Peyer's patch (tissue), 4 donors: ENCODE data around the gene ADCY3. TPM values are rescaled to one million over a fixed set of nuclear protein-coding genes. Genes with fewer than 3 reads are reported as not detected.

Source experiments
- DNase-seq, 3 donors: peaks; one replicate each; pipeline ENCODE4 v3.0.0-alpha.2; 2017 to 2019
- H3K27ac ChIP-seq, 4 donors: fragments of 200-600 bp; sonication (generic); one replicate each; pipeline ENCODE4 v1.5.1; 2016 to 2019
- H3K27me3 ChIP-seq, 2 donors: fragments of 200-600 bp; sonication (generic); one replicate each; pipeline ENCODE4 v1.5.1; 2019
- H3K36me3 ChIP-seq, 3 donors: fragments of 200-600 bp; sonication (generic); one replicate each; pipeline ENCODE4 v1.5.1; 2016 to 2019
- H3K4me1 ChIP-seq, 4 donors: fragments of 200-600 bp; sonication (generic); one replicate each; pipeline ENCODE4 v1.5.1; 2016 to 2019
- H3K4me3 ChIP-seq, 4 donors: fragments of 200-600 bp; sonication (generic); 1 replicate in 3 of 4; 2 replicates in 1 of 4; pipeline ENCODE4 v1.5.1; 2016 to 2019; ENCODE audit warnings: mild to moderate bottlenecking in 1 of 4
- H3K9me3 ChIP-seq, 4 donors: fragments of 200-600 bp; sonication (generic); one replicate each; pipeline ENCODE4 v1.5.1; 2016 to 2019; ENCODE audit warnings: mild to moderate bottlenecking in 1 of 4
- POLR2A ChIP-seq, 2 donors: fragments of 450-650 bp; IDR thresholded peaks; one replicate each; pipeline ENCODE4 v1.5.1; 2017; ENCODE audit warnings: antibody characterized with exemption in 2 of 2, mild to moderate bottlenecking in 2 of 2, moderate library complexity in 2 of 2
- total RNA-seq, 4 donors: library from RNA; depleted of rRNA; stranded (reverse); fragments of >200 nt; gene quantifications; one replicate each; pipeline ENCODE4 v1.1.0, GENCODE V29; 2016
- TF ChIP-seq, protein P1 (sequence below), 6 experiments: fragments of 450-650 bp in 4 of 6; fragments of 200-600 bp in 2 of 6; sonication (generic) in 1 of 6; IDR thresholded peaks; one replicate each; pipeline ENCODE4 v1.5.1; 2017 to 2019; ENCODE audit warnings: antibody characterized with exemption in 6 of 6, mild to moderate bottlenecking in 3 of 6, moderate library complexity in 1 of 6

The ADCY3 gene
- total RNA-seq, 4 donors from 2014 or later = 23.6 to 195 (median 56.4) TPM

DNA sequence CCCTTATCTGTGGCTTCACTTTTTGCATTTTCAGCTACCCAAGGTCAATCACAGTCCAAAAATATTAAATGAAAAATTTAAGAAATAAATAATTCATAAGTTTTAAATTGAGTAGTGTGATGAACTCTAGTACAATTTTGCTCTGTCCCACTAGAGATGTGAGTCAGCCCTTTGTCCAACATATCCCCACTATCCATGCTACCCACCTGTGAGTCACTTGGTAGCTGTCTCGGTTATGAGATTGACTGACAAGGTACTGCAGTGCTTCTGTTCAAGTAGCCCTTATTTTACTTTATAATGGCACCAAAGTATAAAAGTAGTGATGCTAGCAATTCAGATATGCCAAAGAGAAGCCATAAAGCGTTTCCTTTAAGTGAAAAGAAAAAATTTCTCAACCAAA lies 28.8 kb downstream of the ADCY3 start:
- Histone ChIP-seq H3K9me3 (peaks cover 0 to 10% (median 0%) of the 10 kb centered on the region in 4 donors), H3K4me3 (no peak overlapping the region), H3K4me1 (no peaks in the 10 kb centered on the region), H3K27ac (no peak overlapping the region), H3K36me3 (no peaks in the 10 kb centered on the region), H3K27me3 (no peaks in the 10 kb centered on the region)
- DNase-seq = no peak
- no peak for TF ChIP-seq POLR2A (IDR thresholded peaks at IDR 0.05)
- TF ChIP-seq, protein P1, sequence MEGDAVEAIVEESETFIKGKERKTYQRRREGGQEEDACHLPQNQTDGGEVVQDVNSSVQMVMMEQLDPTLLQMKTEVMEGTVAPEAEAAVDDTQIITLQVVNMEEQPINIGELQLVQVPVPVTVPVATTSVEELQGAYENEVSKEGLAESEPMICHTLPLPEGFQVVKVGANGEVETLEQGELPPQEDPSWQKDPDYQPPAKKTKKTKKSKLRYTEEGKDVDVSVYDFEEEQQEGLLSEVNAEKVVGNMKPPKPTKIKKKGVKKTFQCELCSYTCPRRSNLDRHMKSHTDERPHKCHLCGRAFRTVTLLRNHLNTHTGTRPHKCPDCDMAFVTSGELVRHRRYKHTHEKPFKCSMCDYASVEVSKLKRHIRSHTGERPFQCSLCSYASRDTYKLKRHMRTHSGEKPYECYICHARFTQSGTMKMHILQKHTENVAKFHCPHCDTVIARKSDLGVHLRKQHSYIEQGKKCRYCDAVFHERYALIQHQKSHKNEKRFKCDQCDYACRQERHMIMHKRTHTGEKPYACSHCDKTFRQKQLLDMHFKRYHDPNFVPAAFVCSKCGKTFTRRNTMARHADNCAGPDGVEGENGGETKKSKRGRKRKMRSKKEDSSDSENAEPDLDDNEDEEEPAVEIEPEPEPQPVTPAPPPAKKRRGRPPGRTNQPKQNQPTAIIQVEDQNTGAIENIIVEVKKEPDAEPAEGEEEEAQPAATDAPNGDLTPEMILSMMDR (IDR thresholded peaks at IDR 0.05) = no peak

DNA sequence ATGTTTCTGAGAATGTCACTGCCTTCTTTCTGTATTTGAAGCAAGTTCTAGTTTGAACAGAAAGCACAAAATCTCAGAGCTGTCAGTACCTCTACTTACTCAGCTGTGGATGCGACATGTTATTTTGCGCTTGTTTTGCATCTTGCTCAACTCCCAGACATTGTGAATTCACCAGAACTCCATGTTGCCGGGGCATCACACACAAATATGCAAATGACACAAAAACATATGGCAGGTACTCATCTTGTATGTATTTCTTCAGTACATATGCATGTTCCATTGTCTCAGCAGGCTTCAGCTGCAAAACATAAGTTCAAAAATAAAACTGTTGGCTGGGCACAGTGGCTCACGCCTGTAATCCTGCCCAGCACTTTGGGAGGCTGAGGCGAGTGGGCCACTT lies 30.8 kb downstream of the ADCY3 start:
- H3K4me1 ChIP-seq = no peaks in the 10 kb centered on the region
- TF ChIP-seq, protein P1 (IDR thresholded peaks at IDR 0.05) = no peak
- TF ChIP-seq POLR2A (IDR thresholded peaks at IDR 0.05) = no peak
- no peaks in the 10 kb centered on the region for H3K9me3 ChIP-seq
- no peaks in the 10 kb centered on the region for H3K27me3 ChIP-seq
- H3K27ac ChIP-seq = no peak overlapping the region
- no peak overlapping the region for H3K4me3 ChIP-seq
- DNase-seq = no peak
- no peaks in the 10 kb centered on the region for H3K36me3 ChIP-seq

DNA sequence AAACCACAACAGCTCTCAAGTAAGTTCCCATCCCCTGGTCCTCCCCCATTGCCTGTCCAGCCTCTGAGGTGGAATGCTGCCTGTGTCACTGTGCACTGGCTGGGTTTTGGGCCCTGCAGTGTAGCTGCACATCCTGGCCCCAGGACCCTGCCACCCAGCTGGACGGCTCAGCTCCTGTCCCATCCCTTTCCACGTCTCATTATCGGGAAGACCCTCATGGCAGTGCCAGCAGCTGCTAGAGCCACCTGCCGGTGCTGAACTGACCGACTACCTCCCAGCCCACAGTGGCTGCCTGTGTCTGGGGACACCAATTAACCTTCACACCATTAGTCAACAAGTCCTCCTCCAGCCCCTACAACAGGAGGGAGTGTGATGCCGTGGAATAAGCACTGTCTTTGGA lies 31.9 kb downstream of the ADCY3 start:
- Histone ChIP-seq H3K4me1 (no peaks in the 10 kb centered on the region), H3K4me3 (no peak overlapping the region), H3K27ac (no peak overlapping the region), H3K9me3 (no peaks in the 10 kb centered on the region), H3K27me3 (no peaks in the 10 kb centered on the region), H3K36me3 (no peaks in the 10 kb centered on the region)
- DNase-seq = no peak
- no peak for TF ChIP-seq POLR2A (IDR thresholded peaks at IDR 0.05)
- TF ChIP-seq, protein P1 (IDR thresholded peaks at IDR 0.05) = no peak

DNA sequence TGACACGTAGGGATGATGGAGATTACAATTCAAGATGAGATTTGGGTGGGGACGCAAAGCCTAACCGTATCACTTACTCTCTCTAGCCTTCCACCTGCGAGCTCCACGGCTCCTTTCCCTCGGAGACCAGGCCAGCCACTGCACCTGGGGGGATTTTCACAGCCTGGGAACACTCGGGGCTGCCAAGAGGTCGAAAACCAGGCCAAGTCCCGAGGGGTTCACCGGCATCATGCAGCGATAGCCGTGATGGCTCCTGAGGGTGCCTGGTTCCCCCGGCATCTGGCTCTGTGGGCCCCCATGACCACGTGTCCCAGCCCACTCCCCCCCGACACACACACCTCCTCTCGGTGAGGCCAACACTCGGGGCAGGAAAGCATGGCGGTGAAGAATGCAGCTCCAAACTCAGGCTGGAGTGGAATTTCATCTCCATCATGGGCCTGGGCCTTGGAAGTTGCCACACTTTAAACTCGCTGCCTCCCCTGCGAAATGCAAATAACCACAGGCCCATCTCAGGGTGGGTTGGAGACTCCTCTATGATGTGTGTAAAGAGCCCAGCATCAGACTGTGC lies 32.6 kb downstream of the ADCY3 start:
- no peak for TF ChIP-seq POLR2A (IDR thresholded peaks at IDR 0.05)
- TF ChIP-seq, protein P1 (IDR thresholded peaks at IDR 0.05) = no peak
- DNase-seq = no peak
- H3K27ac ChIP-seq = peak overlapping the region in 1 of 4 donors; percentile 67

DNA sequence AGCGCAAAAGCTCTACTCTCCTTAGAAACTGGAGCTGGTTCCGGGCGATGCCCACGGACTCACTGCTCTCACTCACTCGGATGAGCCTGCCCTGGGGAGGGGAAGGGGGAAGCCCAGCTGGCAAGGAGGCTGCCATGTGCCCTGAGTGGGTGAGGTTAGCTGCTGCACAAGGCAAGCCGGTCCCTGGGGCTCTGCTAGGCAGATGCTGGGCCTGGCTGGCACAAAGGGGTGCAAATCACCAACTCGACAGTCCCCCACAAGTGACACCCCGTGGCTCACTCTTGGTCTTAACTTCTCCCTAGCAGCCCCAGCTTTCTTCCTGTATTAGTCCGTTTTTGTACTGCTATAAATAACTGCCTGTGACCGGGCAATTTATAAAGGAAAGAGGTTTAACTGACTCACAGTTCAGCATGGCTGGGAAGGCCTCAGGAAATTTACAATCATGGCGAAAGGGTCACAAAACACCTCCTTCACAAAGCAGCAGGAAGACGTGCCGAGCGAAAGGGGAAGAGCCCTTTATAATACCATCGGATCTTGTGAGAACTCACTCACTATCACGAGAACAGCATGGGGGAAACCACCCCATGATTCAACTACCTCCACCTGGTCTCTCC lies 33.2 kb downstream of the ADCY3 start:
- no peaks in the 10 kb centered on the region for H3K4me1 ChIP-seq
- H3K36me3 ChIP-seq = no peaks in the 10 kb centered on the region
- TF ChIP-seq POLR2A (IDR thresholded peaks at IDR 0.05) = no peak
- TF ChIP-seq, protein P1 (IDR thresholded peaks at IDR 0.05) = no peak
- no peaks in the 10 kb centered on the region for H3K27me3 ChIP-seq
- no peaks in the 10 kb centered on the region for H3K9me3 ChIP-seq
- peak overlapping the region in 2 of 4 donors; percentile 0 to 7 for H3K4me3 ChIP-seq
- DNase-seq = peak in 1 of 3 donors; percentile 20
- H3K27ac ChIP-seq = peak overlapping the region; percentile 21 to 67 (median 34)

More for the DNA sequence above, 32.6 kb downstream of the ADCY3 start:
- Histone ChIP-seq H3K9me3 (no peaks in the 10 kb centered on the region), H3K4me3 (no peak overlapping the region), H3K36me3 (no peaks in the 10 kb centered on the region), H3K27me3 (no peaks in the 10 kb centered on the region), H3K4me1 (no peaks in the 10 kb centered on the region)
